IPS DF 4.7 (cell line): Measurements from ENCODE around the gene FAM78B.

Source experiments
- DNase-seq: peaks from one replicate; pipeline ENCODE4 v3.0.0-alpha.2; 2013; ENCODE audit warnings: low spot score; ENCODE audit errors: extremely low read depth

Gene FAM78B

DNA sequence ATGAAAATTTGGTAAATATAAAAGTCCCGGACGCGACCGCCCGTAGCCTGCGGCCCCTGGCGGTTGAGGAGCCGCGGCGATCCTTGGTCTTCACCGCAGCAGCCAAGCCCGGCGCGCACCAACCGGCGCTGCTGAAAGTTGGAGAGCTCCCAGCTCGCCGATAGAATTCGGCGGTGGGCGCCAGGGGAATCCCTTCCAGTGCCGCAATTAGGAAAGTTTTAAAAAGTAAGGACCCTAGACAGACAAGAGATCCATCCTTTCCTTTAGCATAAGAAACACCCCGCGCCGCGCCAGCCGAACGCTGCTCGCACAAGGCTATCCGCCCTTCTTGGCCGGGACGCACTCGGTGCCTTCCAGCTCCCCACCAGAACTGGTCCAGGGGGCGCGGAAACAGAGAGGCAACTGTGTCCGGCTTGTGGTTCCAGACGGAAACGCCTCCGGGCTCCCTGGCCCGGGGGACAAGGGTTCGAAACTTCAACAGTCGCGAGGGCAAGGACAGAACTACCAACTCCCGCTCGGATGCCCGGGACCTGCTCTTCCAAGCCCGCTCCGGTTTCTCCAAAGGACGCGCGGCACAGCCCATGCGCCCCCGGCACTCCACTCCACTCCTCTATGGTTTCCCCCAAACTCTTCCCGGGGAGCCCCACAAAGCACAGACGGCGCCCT lies 1.7 kb downstream of the FAM78B start:
- no peak for DNase-seq

GRCh38 chr1:166164646-166164994 lies 2.2 kb downstream of the FAM78B start:
- DNase-seq = no peak

DNA sequence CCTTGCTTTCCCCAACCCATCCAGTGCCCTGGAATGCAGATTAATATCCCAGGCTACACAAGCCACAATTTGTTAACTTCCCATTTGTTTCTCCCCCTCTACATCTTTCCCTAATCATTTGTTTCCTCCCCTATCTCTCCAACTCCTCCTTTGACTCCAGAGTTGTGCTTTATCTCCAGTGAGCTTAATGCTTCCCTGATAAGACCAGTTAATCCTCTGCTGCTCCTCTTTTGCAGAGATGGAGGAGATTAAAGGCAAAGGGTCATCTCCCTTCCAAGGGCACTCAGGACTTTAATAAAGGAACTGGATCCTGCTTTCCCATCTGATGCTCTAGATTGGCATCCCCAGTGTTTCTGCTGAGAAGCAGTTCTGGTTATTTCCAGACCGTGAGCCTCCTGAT lies 7.1 kb downstream of the FAM78B start:
- DNase-seq = no peak

- no peak for DNase-seq
These were observed 10.1 kb downstream of the FAM78B start for GRCh38 chr1:166156674-166157073.

DNA sequence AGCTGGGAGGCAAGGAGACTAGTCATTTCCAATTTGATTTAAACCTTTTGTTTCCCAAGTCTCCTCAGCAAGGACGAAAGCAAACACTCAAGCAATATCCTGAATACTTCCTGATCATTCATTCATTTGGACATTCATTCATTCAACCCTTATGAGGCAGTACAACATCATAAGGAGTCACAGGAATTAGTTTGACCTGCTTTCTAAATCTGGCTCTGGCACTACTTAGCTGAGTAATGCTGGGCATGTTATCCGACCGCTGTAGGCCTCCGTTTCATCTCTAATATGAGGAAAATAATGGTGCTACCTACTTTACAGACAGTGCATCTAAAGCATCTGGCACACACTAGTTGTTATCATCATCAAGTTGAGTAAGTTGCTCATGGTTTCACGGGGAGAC lies 11.7 kb downstream of the FAM78B start:
- DNase-seq = no peak

GRCh38 chr1:166153525-166154314 lies 13.1 kb downstream of the FAM78B start:
- DNase-seq = no peak

DNA sequence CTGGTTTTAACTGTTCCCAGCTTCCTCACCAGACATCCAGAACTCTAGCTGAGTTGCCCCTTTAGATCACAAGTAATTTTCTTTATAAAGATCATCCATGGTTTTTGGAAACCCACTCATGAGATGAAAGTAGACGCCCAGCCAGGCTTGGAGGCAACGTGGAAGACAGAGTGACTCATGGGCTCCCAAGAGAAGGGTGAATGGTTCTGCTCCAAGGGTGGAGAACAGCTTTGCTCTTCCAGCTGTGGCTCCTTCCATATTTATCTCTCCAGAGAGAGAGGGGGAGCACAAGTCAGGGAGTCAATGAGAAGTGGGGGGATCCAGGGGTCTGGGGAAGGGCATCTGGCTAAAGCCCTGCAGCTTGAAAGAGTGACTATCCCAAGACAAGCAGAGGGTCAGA lies 13.8 kb downstream of the FAM78B start:
- DNase-seq = no peak

DNA sequence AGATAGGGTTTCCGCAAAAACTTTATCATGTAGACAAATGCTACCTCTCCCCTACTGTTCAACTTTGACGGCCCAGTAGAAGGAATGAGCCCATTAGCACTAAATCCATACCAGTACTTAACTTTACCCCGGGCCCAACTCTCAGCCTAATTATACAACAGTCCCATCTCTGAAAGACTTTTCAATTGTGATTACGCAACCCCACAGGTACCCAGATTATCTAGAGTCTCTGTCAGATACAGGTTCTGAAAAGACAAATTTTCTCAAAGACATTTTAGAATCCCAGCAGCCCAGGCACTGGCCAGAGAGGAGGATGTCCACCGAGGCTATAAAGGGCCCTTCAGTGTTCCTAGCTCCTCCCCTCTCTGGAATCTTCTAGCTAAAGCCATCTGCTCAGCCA lies 15.0 kb downstream of the FAM78B start:
- no peak for DNase-seq

GRCh38 chr1:166145499-166145898 lies 21.3 kb downstream of the FAM78B start:
- DNase-seq = no peak

- DNase-seq = no peak
These were observed 24.8 kb downstream of the FAM78B start for GRCh38 chr1:166141969-166142368.

- DNase-seq = no peak
These were observed 26.6 kb downstream of the FAM78B start for GRCh38 chr1:166140251-166140650.

DNA sequence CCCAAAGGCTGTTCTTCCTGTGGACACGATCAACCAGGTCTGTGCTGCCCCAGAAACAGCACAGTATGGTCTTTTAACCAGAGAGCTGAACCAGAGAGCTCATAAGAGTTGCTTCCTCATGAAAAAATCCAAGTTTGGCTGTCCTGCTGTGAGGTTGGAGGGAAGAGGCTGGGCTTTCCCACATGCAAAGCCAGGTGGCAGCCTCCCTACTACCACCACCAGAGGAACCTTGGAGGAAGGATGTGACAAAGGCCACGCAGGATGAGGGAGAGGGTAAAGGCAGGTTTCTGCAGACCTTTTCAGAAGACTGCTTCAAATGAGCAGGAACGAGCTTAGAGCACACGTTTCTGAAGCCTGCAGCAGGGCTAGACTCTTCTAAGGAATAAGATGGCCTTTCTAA lies 27.1 kb downstream of the FAM78B start:
- no peak for DNase-seq

DNA sequence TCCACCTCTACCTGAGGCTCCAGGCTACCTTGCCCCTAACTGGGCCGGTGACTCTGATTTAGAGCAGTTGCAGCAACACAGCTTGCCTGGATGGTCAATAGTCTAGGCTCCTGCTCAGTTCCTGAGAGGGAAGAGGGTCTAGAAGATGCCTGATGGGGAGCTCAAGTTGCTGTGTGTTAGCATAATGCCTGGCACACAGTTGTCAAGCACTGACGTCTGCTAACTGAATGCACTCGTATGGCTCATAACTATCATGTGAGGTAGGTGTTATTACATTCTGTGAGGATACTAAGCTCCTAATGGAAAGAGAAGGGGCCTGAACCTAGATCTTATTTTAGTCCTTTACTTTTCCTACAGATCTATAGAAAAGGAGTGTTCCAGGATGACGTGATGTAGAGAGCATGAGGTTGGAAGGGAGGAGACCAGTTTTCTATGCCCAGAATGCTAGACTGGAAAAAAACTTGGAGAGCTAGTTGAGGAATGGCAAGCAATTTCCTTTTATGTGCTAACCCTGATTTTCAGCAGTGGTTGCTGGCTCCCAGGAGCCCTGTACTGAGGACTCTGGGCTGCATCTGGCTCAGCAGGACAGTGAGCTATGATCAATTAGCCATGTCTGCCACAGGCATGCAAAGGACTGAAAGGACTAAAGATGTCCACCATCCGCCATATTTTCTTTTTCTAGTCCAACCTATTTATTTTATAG lies 30.0 kb downstream of the FAM78B start:
- no peak for DNase-seq

- DNase-seq = no peak
These were observed 30.6 kb downstream of the FAM78B start for GRCh38 chr1:166136222-166136621.

- no peak for DNase-seq
These were observed 32.9 kb downstream of the FAM78B start for GRCh38 chr1:166133857-166134256.

- no peak for DNase-seq
These were observed 33.4 kb downstream of the FAM78B start for GRCh38 chr1:166133276-166133841.

GRCh38 chr1:166132496-166132895 lies 34.3 kb downstream of the FAM78B start:
- no peak for DNase-seq

DNA sequence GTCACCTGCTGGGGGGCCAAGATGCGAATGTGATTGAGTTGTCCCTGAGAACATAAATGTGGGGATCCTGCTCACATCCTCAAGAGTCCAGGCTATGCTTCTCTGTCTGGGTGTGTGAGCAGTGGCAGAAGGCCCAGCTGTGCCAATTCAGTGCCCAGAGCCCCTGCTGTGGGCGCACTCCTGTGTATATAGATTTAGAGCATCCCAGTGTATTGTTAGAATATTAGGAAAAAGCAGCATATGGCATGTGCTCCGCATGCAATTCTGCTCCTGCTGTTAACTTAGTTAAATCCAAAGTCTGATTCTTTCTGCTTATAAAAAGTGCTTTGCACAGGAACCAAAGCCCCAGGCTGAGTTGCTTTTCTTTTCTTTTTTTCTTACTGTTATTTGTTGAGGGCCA lies 37.8 kb downstream of the FAM78B start:
- DNase-seq = no peak

GRCh38 chr1:166128195-166128594 lies 38.6 kb downstream of the FAM78B start:
- DNase-seq = no peak

GRCh38 chr1:166127003-166127402 lies 39.8 kb downstream of the FAM78B start:
- no peak for DNase-seq

- DNase-seq = no peak
These were observed 43.8 kb downstream of the FAM78B start for GRCh38 chr1:166122873-166123466.

DNA sequence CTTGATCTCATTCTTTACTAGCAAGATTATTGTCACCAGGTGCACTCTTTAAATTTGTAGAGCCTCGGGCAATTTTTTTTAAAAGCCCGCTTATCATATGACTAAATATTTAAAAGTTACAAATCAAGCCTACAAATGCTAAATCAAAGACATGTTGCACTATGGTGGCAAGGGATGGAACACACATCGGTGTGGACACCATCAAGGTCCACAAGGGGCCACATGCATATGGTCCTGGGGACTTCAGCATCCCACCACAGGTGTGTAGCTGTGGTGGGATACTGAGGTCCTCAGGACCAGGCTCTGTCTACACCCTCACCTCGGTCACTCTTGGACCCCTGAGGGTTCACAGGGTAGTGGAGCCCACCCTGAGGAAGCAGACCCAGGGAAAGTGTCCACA lies 45.8 kb downstream of the FAM78B start:
- no peak for DNase-seq
